KG1 (cell line): ENCODE data around the gene DNM2.
"Not testable (repeated sequence)": the region's sequence is repeated elsewhere in the genome, so short reads cannot be mapped to it uniquely, and the experiment has no call there.

Source experiments
- DNase-seq: peaks from one replicate; lab custom pipeline; 2025; lab: John Stamatoyannopoulos, UW

DNM2 gene

GRCh38 chr19:10725415-10725814 lies 7.5 kb downstream of the DNM2 start:
- no peak for DNase-seq

DNA sequence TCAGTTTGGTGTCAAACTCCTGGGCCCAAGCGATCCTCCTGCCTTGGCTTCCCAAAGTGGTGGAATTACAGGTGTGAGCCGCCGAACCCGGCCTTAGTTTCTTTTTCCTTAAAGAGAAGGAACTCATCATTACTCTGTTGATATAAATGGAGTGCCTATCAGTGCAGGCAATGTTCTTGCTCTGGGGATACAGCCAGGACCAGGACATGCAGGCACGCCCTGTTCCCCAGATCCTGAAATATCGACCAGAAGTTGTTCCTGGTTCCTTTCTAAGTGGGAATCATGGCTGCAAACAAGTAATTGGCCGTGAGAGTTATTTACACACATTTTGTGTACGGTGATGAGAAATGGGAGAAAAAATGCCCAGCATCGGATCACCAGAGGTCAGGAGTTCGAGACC lies 8.4 kb downstream of the DNM2 start:
- DNase-seq, result no peak

- DNase-seq, result no peak
These were observed 9.9 kb downstream of the DNM2 start for GRCh38 chr19:10727685-10728201.

GRCh38 chr19:10729411-10729810 lies 11.5 kb downstream of the DNM2 start:
- DNase-seq, result no peak

GRCh38 chr19:10730932-10731331 lies 13.1 kb downstream of the DNM2 start:
- no peak for DNase-seq

DNA sequence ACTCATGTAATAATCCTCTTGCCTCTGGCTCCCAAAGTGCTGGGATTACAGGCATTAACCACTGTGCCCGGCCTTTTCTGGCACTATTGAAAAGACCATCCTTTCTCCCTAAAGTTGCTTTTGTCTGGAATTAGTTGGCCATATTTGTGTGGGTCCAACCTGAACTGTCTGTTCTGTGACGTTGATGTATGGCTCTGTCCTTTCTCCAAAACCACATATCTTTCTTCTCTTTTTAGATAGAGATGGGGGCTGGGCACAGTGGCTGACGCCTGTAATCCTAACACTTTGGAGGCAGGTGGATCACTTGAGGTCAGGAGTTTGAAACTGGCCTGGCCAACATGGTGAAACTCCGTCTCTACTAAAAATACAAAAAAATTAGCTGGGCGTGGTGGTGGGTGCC lies 17.9 kb downstream of the DNM2 start:
- no peak for DNase-seq

DNA sequence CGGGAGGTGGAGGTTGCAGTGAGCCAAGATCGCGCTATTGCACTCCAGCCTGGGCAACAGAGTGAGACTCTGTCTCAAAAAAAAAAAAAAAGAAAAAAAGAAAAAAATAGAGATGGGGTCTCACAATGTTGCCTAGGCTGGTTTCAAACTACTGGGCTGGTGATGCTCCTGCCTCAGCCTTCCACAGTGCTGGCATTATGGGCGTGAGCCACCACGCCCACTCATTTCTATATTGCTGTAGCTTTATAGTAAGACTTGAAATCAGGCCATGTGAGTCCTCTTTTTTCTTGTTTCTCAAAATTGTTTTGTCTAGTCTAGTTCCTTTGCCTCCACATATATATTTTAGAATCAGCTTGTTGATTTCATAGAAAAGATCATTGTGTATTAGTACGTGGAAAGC lies 18.3 kb downstream of the DNM2 start:
- DNase-seq, result no peak

- no peak for DNase-seq
These were observed 19.2 kb downstream of the DNM2 start for GRCh38 chr19:10736916-10737551.

GRCh38 chr19:10737722-10738121 lies 19.8 kb downstream of the DNM2 start:
- no peak for DNase-seq

- DNase-seq, result no peak
These were observed 22.9 kb downstream of the DNM2 start for GRCh38 chr19:10740798-10741197.

DNA sequence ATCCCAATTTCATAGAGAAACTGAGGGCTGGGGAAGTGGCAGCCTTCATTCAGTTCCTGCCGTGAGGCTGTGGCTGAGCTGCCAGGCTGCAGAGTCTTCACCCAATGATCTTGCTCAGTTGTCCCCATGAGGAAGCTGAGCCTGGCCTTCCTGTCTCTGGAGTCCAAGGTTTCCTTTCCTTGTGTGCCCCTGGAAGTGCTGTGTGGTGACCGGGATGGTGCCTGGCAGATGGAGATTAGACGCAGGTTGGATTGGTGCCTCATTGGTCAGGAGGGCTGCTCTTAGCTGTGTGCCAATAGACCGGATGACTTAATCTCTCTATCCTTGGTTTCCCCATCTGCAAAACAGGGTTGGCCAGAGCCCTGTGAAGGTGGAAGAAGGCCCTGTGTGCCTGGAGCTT lies 24.6 kb downstream of the DNM2 start:
- no peak for DNase-seq

GRCh38 chr19:10744253-10744798 lies 26.4 kb downstream of the DNM2 start:
- no peak for DNase-seq

- no peak for DNase-seq
These were observed 27.0 kb downstream of the DNM2 start for GRCh38 chr19:10744801-10745293.

DNA sequence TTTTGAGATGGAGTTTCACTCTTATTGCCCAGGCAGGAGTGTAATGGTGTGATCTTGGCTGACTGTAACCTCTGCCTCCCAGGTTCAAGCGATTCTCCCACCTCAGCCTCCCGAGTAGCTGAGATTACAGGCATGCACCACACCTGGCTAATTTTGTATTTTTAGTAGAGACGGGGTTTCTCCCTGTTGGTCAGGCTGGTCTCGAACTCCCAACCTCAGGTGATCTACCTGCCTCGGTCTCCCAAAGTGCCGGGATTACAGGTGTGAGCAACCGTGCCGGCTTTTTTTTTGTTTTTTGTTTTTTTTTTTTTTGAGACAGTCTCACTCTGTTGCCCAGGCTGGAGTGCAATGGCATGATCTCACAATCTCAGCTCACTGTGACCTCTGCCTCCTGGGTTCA lies 28.6 kb downstream of the DNM2 start:
- not testable (repeated sequence) for DNase-seq

DNA sequence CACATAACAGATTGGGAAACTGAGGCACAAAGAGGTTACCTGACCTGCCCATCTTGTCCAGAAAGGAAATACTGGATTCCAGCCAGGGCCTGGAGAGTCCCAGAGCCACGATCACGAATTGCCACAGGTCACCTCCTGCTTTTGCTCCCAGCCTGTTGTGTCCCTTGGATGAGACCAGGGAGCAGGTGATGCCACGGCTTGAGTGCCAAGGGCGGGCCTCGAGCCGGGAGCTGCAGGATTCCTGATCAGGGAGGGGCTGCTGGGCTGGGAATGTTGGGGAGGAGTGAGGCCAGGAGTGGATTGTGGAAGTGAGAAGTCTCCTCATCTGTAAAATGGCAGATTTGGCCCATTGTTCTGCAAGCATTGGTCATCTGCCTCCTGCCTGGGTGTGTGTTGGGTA lies 29.4 kb downstream of the DNM2 start:
- DNase-seq, result no peak

DNA sequence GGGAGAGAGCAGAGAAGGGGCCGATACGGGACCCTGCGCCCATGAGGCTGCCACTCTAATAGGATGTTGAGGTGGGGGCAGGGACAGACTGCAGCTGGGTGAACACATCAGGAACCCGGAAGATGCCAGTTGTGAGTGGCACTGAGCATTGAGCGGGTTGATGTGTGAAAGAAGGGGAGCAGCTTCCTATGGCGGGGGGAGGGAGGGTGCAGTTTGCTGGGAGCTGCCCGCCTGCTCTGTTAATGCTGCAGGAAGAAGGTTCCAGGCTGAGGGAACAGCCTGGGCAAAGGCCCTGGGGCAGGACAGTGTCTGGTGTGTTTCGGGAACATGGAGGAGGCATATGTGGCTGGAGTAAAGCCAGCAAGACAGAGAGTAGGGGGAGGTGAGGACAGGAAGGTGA lies 29.8 kb downstream of the DNM2 start:
- no peak for DNase-seq

DNA sequence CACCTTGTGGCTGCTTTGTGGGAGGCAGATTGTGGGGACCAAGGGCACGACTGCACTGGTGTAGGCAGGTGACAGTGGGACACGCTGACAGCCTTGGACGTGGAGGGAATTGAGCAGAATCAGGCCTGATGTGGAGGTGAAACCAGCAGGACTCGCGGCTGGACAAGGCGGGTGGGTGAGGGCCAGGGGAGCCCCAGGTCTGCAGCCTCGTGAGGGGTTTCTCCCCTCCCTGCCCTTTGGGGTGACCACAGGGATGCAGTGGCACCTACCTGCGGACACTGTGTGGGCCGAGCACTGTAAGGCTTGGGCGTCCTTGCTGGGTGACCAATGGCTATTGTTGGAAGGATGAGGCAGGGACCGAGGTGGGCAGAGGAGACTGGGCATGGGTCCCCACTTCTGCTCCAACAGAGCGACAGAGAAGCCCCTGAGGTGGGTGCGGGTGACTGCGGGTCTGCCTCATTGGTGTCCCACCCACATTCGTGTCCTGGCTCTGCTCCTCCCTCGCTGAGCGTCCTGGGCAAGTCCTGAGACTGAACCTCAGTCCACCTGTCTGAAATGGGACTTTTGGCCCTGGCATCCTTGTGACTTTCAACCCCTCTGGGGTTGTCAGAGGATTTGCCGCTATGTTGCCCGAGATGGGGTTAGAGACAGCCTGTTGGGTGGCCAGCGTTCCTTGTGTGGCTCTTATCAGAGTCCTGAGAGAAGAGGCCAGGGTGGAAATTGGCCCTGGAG lies 30.5 kb downstream of the DNM2 start:
- no peak for DNase-seq

- no peak for DNase-seq
These were observed 31.1 kb downstream of the DNM2 start for GRCh38 chr19:10748927-10749434.

DNA sequence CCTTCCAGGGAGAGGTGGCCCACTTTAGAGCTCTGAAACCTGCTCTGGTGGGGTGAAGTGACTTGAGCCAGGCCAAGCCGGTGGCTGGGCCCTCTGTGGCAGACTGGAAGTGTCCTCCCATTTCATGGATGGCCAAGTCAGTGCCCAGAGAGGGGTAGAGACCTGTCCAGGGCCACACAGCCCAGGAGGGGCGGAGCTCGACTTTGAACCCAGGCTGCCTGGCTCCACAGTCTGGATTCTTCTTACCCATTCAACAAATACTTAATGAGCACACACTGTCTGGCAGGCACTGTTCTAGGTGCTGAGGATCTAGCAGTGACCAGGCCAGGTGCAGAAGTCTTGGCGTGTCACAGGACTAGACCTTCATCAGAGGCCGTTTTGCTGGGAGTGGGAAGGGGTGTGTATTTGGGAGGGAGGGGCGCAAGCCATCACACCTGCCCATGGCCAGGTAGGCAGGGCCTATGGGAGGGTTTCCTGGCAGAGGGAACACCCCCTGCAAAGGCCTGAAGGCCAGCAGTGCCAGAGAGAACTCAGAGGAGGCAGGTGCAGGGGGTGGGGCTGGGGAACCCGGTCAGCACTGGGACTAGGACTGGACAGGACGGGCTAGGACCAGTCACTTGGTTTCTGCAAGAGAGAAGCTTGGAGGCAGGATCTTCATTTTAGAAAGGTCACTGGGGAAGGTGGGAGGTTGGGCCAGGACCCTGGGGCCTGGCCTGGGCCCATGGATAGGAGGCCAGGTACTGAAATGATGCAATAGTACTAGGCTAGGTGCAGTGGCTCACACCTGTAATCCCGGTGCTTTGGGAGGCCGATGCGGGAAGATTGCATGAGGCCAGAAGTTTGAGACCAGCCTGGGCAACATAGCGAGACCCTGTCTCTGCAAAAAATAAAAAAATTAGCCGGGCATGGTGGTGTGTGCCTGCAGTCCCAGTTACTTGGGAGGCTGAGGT lies 31.8 kb downstream of the DNM2 start:
- DNase-seq, result no peak

GRCh38 chr19:10751109-10751953 lies 33.5 kb downstream of the DNM2 start:
- DNase-seq, result no peak
